Occipital lobe (tissue), 2 donors: ENCODE data around the gene IL7R. TPM values are rescaled to one million over a fixed set of nuclear protein-coding genes. Genes with fewer than 3 reads are reported as not detected.

ENCODE experiments used
- DNase-seq: peaks from one replicate; lab custom pipeline; 2025; lab: John Stamatoyannopoulos, UW
- total RNA-seq: library from RNA; depleted of rRNA; stranded (reverse); fragments of >200 nt; gene quantifications from one replicate; pipeline ENCODE4 v1.2.3, GENCODE V29; 2014

The IL7R gene, protein sequence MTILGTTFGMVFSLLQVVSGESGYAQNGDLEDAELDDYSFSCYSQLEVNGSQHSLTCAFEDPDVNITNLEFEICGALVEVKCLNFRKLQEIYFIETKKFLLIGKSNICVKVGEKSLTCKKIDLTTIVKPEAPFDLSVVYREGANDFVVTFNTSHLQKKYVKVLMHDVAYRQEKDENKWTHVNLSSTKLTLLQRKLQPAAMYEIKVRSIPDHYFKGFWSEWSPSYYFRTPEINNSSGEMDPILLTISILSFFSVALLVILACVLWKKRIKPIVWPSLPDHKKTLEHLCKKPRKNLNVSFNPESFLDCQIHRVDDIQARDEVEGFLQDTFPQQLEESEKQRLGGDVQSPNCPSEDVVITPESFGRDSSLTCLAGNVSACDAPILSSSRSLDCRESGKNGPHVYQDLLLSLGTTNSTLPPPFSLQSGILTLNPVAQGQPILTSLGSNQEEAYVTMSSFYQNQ
- total RNA-seq, result under 0.01 TPM

DNA sequence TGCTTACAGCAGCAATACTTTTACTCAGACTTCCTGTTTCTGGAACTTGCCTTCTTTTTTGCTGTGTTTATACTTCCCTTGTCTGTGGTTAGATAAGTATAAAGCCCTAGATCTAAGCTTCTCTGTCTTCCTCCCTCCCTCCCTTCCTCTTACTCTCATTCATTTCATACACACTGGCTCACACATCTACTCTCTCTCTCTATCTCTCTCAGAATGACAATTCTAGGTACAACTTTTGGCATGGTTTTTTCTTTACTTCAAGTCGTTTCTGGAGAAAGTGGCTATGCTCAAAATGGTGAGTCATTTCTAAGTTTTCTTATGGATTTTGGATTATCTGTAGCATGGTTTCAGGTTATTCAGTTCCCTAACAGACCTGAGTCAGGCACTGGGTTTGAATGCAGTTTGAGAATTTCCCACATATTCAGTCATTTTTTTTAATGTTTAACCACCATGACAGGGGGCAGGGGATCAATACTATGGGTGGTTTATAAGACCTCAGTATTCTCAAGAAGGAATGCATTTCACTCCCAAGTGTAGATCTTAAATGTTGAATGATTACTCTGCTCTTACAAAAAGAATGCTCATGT is at the start of gene IL7R:
IL7R (plus strand) TSS at position 127 of the 587 bp plus-strand sequence; CDS start at position 214, 87 bp downstream.
- no peak for DNase-seq

DNA sequence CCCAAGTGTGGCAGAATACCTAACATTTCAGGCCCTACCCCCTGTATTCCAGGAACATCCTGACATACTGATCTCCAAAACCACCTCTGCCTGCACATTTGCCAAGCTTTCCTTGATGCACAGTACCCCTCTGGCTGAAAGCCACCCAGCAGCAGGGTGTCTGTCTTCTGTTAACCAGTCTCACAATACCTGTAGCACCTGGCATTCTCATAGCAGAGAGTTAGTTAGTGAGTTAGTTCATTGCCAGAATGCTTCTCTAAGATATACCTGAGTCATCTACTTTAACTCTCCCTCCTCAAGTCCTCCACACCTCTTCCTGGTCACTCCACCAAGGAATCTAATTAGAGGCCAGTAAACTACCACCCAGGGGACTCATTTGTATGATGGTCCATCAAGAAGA is 46.1 kb upstream of the IL7R start:
- DNase-seq, result no peak

DNA sequence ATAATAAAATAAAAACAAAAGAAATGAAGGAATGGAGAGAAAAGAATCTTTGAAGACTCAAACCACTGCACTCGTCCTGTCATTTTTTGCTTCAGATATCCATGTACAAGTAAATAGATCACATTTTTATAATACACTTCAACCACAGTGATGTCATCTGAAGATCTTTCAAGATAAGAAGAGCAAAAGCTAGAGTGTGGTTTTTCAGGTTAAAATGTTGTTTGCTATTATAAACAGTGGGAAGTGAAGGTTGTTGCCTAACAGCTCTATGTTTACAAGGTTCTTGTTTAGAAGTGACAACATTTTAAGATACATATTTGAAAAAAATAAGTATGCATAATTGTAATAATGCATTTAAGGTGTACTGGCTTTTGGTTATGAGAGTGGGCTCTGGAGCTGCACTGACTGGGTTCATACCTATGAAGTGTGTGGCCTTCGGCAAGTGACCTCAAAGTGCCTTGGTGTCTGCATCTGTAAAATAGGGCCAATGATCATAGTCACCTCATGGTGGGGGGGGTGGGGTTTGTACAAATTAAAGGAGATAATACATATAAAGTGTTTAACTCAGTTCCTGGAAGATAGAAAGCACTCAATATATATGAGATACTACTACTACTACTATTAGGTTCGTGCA is 45.5 kb upstream of the IL7R start:
- DNase-seq, result no peak

DNA sequence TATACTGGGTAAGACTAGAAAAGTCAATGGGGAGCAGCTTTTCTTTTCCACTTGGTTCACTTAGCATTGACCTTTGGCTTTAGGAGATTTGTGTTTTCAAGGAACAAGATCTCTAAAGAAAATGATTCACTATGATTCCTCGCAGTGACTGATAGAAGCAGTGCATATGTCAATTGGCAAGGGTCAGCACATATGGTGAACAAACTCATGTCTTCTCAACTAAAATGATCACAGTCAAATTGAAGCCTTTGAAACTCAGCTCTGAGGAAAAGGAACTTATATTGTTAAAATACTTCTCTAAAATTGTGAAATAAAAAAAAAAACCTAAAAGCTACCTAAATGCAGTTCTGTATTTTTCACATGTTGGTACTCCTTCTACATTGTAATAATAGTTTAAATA is 43.2 kb upstream of the IL7R start:
- DNase-seq, result no peak

DNA sequence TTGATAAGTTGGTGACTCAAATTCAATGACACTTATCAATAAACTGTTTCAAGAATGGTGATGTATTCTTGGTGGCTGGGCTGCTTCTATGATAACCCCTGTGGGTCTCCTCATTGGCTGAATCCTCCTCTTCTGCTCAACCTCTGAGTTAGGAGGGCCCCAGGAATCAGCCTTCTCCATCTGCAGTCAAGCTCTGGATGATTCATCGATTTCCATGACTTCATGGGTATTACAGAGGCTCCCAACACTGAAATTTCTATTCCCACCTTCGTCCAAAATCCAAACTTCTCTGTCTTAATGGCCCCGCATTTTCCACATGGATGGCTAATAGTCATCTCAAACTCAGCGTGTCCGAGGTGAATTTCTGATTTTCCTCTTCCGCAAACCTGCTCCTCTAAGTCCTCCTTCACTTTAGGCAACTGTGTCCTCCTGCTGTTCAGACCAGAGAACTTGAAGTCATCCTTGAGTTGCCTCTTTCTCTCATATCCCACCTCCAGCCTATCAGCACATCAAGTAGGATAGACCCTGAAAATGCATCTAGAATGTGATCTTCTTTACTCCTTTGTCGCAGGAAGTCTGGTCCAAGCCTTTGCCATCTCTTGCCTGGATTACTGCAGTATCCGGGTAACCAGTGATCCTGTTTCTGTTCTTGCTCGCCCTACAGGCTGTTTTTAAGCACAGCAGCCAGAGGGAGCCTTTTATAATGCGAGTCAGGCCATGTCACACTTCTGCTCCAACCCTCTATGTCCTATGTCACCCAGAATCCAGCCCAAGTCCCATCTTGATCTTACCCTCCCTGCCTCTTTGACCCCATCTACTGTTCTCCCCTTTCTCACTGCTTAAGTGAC is 41.4 kb upstream of the IL7R start:
- DNase-seq, result no peak

DNA sequence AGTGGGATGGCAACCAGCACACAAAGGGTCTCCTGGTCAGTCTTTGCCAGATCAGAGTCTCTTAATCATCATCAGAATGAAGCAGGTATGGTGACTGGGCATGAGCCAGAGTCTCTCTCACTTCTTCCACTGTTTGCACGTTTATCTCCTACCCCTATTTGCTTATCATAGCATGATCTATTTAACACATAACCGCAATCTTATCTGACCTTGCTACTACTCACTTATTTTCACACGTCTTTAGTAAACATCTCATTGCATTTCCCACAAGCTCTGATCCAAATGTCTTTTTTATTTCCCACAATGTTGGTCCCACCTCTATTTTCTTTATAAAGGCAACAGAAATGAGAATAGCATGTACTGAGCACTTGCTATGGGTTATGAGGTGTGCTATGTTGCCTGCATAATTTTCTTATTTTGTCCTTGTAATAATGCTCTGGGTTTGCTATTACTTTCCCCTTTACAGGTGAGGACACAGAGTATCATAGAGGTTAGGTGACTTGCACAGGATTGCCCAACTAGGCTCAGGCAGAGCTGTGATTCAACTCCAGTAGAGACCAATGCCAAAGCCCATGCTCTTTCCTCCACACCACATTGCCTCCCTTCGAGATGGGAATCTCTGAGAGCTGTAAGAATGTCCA is 39.7 kb upstream of the IL7R start:
- DNase-seq, result no peak

DNA sequence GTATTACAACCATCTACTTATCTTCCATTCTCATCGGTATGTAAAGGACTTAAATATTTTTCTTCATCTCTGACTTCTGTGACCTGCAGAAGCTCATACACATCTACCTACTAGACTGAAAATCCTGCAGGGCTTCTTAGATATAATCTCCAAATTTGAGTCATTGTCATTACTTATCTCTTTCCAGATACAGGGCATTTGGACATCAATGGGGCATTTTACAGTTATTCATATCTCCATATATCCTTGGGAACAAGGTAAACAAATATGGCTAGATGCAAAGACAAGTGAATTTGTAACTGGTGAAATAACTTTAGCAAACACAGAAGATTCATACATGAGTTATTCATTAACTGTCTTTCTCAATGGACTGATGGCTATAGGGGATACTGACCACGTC is 37.7 kb upstream of the IL7R start:
- no peak for DNase-seq

DNA sequence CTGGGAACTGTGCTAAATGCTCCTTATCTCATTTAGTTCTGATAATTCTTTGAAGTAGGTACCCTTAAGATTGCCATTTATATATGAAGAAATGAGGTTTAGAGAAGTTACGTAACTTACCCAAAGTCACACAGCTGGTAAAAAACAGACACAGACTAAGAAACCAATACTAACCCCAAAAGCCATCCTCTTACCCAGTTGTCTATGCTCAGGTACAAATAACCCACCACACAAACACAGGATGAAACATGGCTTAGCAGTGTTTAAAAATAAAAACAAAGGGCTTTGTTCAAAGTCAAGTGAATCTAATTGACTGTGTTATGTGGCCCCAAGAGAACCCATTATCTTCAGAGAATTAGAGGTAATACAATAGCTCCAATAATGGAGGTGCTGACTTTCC is 37.0 kb upstream of the IL7R start:
- no peak for DNase-seq

DNA sequence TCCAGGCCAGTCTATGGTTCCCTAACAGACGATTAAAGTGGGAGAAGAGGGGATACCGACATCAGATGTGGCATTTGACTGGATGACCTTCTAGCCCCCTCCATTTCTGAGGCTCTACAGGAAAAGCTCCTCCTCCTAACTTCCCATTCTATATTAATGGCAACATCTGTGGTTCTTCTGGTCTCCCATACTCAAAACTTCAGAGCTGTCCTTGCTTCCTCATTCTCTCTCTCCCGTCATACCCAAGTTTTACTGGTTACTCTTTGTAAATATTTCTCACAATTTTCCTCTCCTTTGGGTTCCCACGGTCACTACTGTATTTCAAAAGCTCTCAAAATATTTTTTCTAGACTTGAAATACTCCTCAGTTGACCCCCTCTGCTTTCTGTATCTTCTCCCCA is 36.0 kb upstream of the IL7R start:
- no peak for DNase-seq

DNA sequence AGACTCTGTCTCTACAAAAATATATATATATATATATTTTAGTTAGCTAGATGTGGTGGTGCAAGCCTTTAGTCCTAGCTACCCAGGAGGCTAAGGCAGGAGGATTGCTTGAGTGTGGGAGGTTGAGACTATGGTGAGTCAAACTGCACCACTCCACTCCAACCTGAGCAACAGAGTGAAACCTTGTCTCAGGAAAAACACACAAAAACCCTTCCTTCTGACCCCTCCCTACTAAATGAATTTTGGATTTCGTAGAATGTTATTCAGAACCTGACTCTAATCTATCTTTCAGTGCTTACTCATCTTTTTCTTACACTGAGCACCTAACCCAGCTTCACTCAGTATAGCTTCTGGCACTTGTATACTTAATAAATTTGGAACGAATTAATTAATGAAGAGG is 35.2 kb upstream of the IL7R start:
- no peak for DNase-seq

DNA sequence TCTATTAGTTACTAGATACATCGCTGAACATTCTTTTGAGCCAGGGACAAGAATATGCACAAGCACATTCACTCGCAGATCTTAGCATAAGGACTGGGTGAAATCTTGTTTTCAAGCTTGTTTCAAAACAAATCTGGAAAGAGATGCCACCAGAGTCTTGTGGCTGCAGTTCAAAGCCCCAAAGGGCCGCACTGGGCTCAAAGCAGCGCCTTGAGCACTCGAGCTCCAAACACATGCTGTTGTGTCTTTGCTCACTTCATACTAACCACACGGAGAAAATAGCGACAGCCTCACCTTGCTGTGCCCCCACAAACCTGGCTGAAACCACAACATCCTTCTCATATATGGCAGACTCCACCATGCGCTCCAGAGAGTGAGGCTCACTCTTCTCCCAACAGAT is 34.2 kb upstream of the IL7R start:
- no peak for DNase-seq

DNA sequence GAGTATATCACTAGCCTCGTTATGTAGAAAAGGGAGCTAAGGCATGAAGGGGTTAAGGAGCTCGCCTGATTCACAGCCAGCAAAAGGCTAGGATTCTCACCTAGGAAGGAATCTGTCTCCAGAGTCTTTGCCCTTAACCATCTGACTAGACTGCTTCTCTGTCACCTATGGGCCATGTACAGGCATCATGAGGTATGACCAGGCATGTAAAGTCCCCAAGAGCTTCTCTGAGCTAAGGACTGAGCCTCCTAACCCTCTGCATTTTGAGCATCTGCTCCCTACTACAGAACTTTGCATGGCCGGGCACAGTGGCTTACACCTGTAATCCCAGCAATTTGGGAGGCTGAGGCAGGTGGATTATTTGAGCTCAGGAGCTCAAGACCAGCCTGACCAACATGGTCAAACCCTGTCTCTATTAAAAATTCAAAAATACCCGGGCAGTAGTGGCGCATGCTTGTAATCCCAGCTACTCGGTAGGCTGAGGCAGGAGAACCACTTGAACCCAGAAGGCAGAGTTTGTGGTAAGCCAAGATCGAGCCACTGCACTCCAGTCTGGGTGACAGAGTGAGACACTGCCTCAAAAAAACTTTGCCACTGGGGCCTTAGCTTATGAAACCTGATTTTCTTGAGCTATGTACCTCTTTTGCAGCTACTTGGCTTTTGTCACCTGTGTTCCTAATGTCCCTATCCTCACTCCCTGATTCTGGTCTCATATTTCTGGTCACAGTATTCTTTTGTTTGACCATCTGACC is 33.2 kb upstream of the IL7R start:
- no peak for DNase-seq

DNA sequence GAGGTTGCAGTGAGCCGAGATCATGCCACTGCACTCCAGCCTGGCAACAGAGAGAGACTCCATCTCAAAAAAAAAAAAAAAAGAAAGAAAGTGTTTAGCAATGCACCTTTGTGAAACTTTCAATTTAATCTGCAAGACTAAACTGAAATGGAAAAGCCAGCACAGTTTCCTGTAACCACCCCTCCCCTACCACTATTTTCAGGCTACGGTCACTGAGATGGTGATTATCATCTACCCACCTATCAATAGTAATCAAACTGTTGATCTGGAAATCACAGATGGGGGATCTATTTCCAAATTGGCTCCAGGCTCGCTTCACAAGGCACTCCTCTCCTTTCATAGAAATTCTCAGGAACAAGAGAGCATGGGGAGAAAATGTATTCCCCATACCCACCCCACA is 30.6 kb upstream of the IL7R start:
- DNase-seq, result no peak

DNA sequence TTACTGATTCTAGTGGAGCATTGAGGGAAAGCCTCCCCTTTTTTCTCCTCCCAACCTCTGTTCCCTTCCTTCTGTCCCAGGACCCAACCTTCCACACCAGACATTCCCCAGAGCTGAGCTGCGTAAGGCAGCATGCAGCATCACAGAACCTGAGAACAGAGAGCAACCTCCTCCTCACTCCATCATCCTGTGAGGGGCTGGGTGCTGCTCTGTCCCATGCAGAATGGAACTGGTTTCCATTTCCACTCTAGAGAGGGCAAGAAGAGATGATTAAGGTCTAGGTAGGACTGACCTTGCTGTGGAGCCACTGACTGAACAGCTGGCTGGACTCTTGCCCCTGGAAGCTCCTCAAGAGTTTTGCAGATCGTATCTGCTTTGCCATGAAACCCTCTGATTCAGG is 30.1 kb upstream of the IL7R start:
- no peak for DNase-seq

DNA sequence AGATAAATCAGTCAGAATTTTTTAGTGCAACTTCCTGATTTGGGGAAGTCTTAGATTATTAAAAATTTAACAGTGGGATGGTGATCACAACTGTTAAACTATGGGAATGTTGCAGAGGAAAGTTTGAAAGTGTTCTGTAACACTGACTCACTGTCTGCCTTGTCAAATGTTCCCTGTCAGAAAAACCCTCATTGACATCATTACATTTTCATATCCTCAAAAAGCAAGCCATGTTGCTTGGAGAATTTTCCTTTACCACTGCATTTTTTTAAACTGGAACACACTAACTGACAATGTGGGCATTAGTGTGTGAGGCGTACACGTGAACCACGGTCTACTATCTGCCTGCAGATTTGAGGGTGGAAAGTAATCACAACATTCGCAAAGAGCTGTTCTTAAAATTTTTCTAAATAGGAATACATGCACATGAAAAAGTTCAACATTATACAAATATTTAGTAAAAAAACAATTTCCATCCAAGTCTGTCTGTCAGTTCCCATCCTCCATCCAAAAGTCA is 28.6 kb upstream of the IL7R start:
- no peak for DNase-seq

DNA sequence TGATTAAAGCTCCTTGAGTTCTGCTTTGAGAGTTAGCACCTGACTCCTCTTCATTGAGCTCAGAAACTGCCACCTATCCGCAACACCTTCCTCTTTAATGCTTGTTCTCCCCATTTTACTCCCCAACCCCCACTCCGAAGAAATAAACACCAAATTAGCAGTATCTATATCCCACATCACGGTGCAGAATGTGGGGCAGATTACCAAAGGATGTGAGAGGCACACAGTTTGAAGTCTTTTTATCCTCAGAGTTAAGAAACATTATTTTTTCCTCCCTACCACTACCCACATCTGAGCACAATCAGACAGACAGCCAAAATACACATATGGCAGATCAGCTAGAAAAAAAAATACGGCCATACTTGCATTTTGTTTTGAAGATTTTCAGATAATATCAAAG is 26.1 kb upstream of the IL7R start:
- DNase-seq, result no peak

DNA sequence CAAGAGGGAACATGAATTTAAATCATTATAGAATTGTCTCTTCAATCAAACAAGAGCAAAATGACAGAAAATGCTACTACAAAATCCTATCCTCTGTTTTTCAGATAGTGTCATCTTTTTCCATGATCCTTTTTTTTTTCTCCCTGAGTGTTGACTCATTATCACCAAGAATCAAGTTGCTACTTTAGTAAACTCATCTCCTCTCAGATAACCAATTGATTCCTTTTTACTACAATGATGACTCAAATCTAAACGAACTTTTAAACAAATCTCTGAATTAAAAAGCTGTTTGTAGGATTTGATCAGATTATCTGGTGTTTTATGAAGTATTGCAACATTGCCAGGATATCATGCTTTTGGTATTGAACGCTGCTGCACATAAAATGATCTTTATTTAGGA is 23.9 kb upstream of the IL7R start:
- DNase-seq, result no peak

DNA sequence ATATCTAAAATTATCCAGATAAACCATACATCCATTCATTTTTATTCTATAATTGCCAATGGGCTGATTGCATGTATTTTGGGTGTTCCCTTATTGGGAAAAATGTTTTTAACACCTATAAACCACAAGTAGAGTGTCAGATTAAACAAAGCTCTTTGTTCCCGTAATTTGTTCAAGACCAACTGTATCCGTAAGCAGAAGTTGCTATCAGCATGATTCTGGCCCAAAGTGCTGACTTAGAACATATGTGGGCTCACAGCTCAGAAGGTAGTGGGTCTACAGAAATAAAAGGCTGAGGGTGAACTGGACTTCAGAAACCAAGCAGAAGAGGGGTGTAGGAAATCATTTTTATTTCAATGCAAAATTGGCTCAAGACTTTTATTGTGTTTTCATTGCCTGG is 23.5 kb upstream of the IL7R start:
- DNase-seq, result no peak

DNA sequence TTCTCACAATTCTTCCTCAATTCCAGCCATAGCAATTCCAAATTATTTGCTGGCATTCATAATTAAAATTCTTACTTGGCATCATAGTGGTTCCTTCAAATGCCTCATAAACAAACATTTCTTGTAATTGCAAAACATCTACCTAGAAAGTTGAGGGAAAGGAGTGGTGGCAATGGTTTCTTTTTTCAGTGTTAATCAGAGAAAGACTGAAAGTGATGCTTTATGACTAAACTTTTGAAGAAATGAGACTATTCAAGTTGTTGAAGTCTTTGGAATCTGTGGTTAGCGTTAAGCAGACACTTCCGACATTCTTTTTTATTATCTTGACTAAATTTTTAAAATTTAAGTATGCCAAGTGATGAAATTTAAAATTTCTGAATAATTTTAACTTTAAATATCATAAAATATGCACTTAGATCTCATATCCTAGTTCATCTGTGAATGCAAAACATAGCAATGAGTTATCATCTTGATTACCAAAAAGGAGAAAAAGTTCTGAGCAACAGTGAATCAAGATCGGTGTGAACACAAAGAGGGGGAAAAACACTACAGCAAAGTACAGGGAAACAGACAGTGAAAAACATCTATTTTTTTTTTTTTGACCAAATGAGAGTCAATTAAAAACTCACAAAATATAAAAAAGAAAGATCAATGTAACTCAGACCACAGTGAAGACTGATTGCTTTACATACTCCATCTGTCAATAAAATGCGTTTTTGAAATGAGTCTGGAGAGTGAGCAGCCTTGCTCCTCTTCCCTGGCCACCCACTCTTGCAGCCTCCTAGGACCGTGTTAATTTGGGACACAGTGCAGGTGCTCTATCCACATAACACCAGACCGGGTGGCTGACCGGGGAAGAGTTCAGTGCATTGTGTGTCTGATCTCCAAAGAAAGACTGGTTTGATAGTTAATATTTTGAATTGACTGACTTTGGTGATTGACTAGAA is 20.6 kb upstream of the IL7R start:
- no peak for DNase-seq
